Purkinje cell (primary cell): ENCODE measurements around the gene WFDC9. TPM values are rescaled to one million over a fixed set of nuclear protein-coding genes. Genes with fewer than 3 reads are reported as not detected.

Source experiments
- polyA plus RNA-seq: library from polyadenylated mRNA; unstranded; fragments of >200 nt; fragmentation: Nextera tagmentation; gene quantifications from 2 replicates; pipeline ENCODE4 v1.2.1, GENCODE V29; 2014

The WFDC9 gene
- not detected in 2 replicates for polyA plus RNA-seq

GRCh38 chr20:45631184-45631583, at the start of gene WFDC9:
Gene WFDC9 (minus strand): TSS chr20:45631284. CDS start chr20:45610181, 21,103 bp downstream.

GRCh38 chr20:45670139-45670538, 39.1 kb upstream of the WFDC9 start, which contains the start of gene WFDC11:
Gene WFDC11 (minus strand): TSS chr20:45670239. CDS start chr20:45650600, 19,639 bp downstream.

GRCh38 chr20:45629496-45630100, 1.5 kb downstream of the WFDC9 start, which contains the start of gene WFDC10A:
Gene WFDC10A (plus strand): TSS chr20:45629739. CDS start chr20:45629814, 75 bp downstream.

GRCh38 chr20:45579184-45579583, 51.9 kb downstream of the WFDC9 start, which contains the start of gene WFDC8:
Gene WFDC8 (minus strand): TSS chr20:45579284. CDS start chr20:45579247, 37 bp downstream.

Other genes starting within 250 kb of the WFDC9 start
- gene DBNDD2, start 223.0 kb downstream of the WFDC9 start, polyA plus RNA-seq: 608 and 690 TPM in 2 replicates
- gene PIGT, start 215.1 kb downstream of the WFDC9 start, polyA plus RNA-seq: 386 and 507 TPM in 2 replicates
- 4.3 and 6.1 TPM in 2 replicates for gene WFDC2, start 161.5 kb downstream of the WFDC9 start, polyA plus RNA-seq
- not detected in 2 replicates for gene SPINT3, start 115.7 kb downstream of the WFDC9 start, polyA plus RNA-seq
- not detected in 2 replicates for gene WFDC6, start 91.8 kb downstream of the WFDC9 start, polyA plus RNA-seq
- gene EPPIN, start 83.9 kb downstream of the WFDC9 start, polyA plus RNA-seq: not detected in 2 replicates
- not detected in 2 replicates for gene WFDC8, start 52.0 kb downstream of the WFDC9 start, polyA plus RNA-seq
- gene WFDC10A, start 1.5 kb downstream of the WFDC9 start, polyA plus RNA-seq: not detected in 2 replicates
- gene WFDC11, start 39.0 kb upstream of the WFDC9 start, polyA plus RNA-seq: not detected in 2 replicates
- gene WFDC13, start 70.8 kb upstream of the WFDC9 start, polyA plus RNA-seq: not detected in 2 replicates
- not detected in 2 replicates for gene WFDC10B, start 73.7 kb upstream of the WFDC9 start, polyA plus RNA-seq
- not detected in 2 replicates for gene SPINT4, start 91.1 kb upstream of the WFDC9 start, polyA plus RNA-seq
- gene WFDC3, start 160.6 kb upstream of the WFDC9 start, polyA plus RNA-seq: 3.9 and 7.5 TPM in 2 replicates
- 13.8 and 27.6 TPM in 2 replicates for gene DNTTIP1, start 160.7 kb upstream of the WFDC9 start, polyA plus RNA-seq
- not detected in 2 replicates for gene UBE2C, start 181.4 kb upstream of the WFDC9 start, polyA plus RNA-seq
- 3.8 TPM in 1 of 2 replicates, not detected in the other for gene TNNC2, start 196.0 kb upstream of the WFDC9 start, polyA plus RNA-seq
- 2.8 and 3.2 TPM in 2 replicates for gene SNX21, start 202.5 kb upstream of the WFDC9 start, polyA plus RNA-seq
- gene ACOT8, start 226.1 kb upstream of the WFDC9 start, polyA plus RNA-seq: 22.9 and 23.8 TPM in 2 replicates
- gene ZSWIM3, start 226.3 kb upstream of the WFDC9 start, polyA plus RNA-seq: 0.11 and 0.56 TPM in 2 replicates
- gene ZSWIM1, start 249.9 kb upstream of the WFDC9 start, polyA plus RNA-seq: 1.1 and 2.1 TPM in 2 replicates